H9 (cell line): ENCODE data around the gene TMEM242. TPM values are rescaled to one million over a fixed set of nuclear protein-coding genes. Genes with fewer than 3 reads are reported as not detected.
A peak's percentile ranks its signal among the peaks of the same experiment; 100 is the strongest.

Experiments
- DNase-seq: peaks from one replicate; pipeline ENCODE4 v3.0.0-alpha.2; 2017
- H2AFZ ChIP-seq: one replicate; pipeline ENCODE4 v1.6.1; 2013; ENCODE audit warnings: mild to moderate bottlenecking, low read length, control low read depth, moderate library complexity
- H2AK5ac ChIP-seq: 2 replicates; pipeline ENCODE4 v1.6.1; 2013; ENCODE audit warnings: low read length, control low read depth, mixed read lengths; ENCODE audit not compliant: insufficient read length
- H2BK120ac ChIP-seq: one replicate; pipeline ENCODE4 v1.6.1; 2013; ENCODE audit warnings: low read depth, mild to moderate bottlenecking, low read length, control low read depth, inconsistent platforms; ENCODE audit not compliant: poor library complexity, severe bottlenecking
- H2BK12ac ChIP-seq: 2 replicates; pipeline ENCODE4 v1.6.1; 2013; ENCODE audit warnings: low read length, control low read depth, mixed read lengths, low read depth; ENCODE audit not compliant: insufficient read length
- H2BK15ac ChIP-seq: 2 replicates; pipeline ENCODE4 v1.6.1; 2013; ENCODE audit warnings: low read depth, low read length, control low read depth
- H2BK20ac ChIP-seq: one replicate; pipeline ENCODE4 v1.6.1; 2013; ENCODE audit warnings: low read depth, mild to moderate bottlenecking, low read length, control low read depth, inconsistent platforms; ENCODE audit not compliant: poor library complexity, severe bottlenecking
- H2BK5ac ChIP-seq: 2 replicates; pipeline ENCODE4 v1.6.1; 2013; ENCODE audit warnings: low read length, control low read depth, mixed read lengths; ENCODE audit not compliant: insufficient read length
- H3K14ac ChIP-seq: 2 replicates; pipeline ENCODE4 v1.6.1; 2013; ENCODE audit warnings: low read length, control low read depth; ENCODE audit not compliant: insufficient read depth
- H3K18ac ChIP-seq: 2 replicates; pipeline ENCODE4 v1.6.1; 2013; ENCODE audit warnings: low read depth, mild to moderate bottlenecking, mixed read lengths, low read length, control low read depth; ENCODE audit not compliant: insufficient read length
- H3K23ac ChIP-seq: 2 replicates; pipeline ENCODE4 v1.6.1; 2013; ENCODE audit warnings: low read length, control low read depth, mixed read lengths, low read depth; ENCODE audit not compliant: insufficient read length
- H3K23me2 ChIP-seq: 2 replicates; pipeline ENCODE4 v1.6.1; 2013; ENCODE audit warnings: low read depth, mild to moderate bottlenecking, mixed read lengths, low read length, control low read depth; ENCODE audit not compliant: insufficient read length, poor library complexity, severe bottlenecking
- H3K27ac ChIP-seq: 2 replicates; pipeline ENCODE4 v1.5.1; 2013; ENCODE audit warnings: low read length, control low read depth, mixed read lengths, low read depth; ENCODE audit not compliant: insufficient read length
- H3K27me3 ChIP-seq: 2 replicates; pipeline ENCODE4 v1.6.1; 2013; ENCODE audit warnings: low read length, control low read depth, inconsistent platforms; ENCODE audit not compliant: insufficient read depth
- H3K4ac ChIP-seq: 2 replicates; pipeline ENCODE4 v1.6.1; 2013; ENCODE audit warnings: low read depth, mild to moderate bottlenecking, control low read depth, inconsistent platforms, low read length, moderate library complexity
- H3K4me1 ChIP-seq: 2 replicates; pipeline ENCODE4 v1.6.1; 2013; ENCODE audit warnings: low read length, control low read depth, inconsistent platforms; ENCODE audit not compliant: insufficient read depth
- H3K4me2 ChIP-seq: 2 replicates; pipeline ENCODE4 v1.6.1; 2013; ENCODE audit warnings: low read length, control low read depth, mixed read lengths; ENCODE audit not compliant: insufficient read length, insufficient read depth
- H3K56ac ChIP-seq: 2 replicates; pipeline ENCODE4 v1.6.1; 2013; ENCODE audit warnings: low read depth, mild to moderate bottlenecking, mixed read lengths, low read length, control low read depth; ENCODE audit not compliant: insufficient read length
- H3K79me1 ChIP-seq: 2 replicates; pipeline ENCODE4 v1.6.1; 2013; ENCODE audit warnings: low read depth, mild to moderate bottlenecking, moderate library complexity, low read length, control low read depth, inconsistent platforms; ENCODE audit not compliant: insufficient read depth, poor library complexity, severe bottlenecking
- H3K79me2 ChIP-seq: 2 replicates; pipeline ENCODE4 v1.6.1; 2013; ENCODE audit warnings: low read length, control low read depth, inconsistent platforms; ENCODE audit not compliant: insufficient read depth
- H3K9ac ChIP-seq: 2 replicates; pipeline ENCODE4 v1.6.1; 2013; ENCODE audit warnings: low read length, control low read depth, mixed read lengths; ENCODE audit not compliant: insufficient read length; ENCODE audit errors: extremely low read depth
- H3K9me3 ChIP-seq: one replicate; pipeline ENCODE4 v1.6.1; 2013; ENCODE audit warnings: low read depth, low read length, inconsistent platforms; ENCODE audit not compliant: control insufficient read depth
- H3T11ph ChIP-seq: one replicate; pipeline ENCODE4 v1.6.1; 2013; ENCODE audit warnings: mild to moderate bottlenecking, low read length, control low read depth, inconsistent platforms
- H4K20me1 ChIP-seq: one replicate; pipeline ENCODE4 v1.6.1; 2013; ENCODE audit not compliant: control insufficient read depth, insufficient read length, insufficient read depth
- H4K5ac ChIP-seq: 2 replicates; pipeline ENCODE4 v1.6.1; 2013; ENCODE audit warnings: low read depth, mild to moderate bottlenecking, mixed read lengths, low read length, control low read depth; ENCODE audit not compliant: insufficient read length
- H4K8ac ChIP-seq: replicated peaks from 2 replicates; pipeline ENCODE4 v1.6.1; 2013; ENCODE audit warnings: low read length, control low read depth, mixed read lengths, low read depth; ENCODE audit not compliant: insufficient read length
- H4K91ac ChIP-seq: 2 replicates; pipeline ENCODE4 v1.6.1; 2013; ENCODE audit warnings: low read depth, mild to moderate bottlenecking, moderate library complexity, mixed read lengths, low read length, control low read depth; ENCODE audit not compliant: insufficient read length
- H3K27ac Mint-ChIP-seq, 3 experiments: 2 replicates in 2 of 3; 3 replicates in 1 of 3; pipeline ENCODE4 v1.8.0; 2020 to 2021; ENCODE audit warnings: mixed read lengths in 3 of 3, mild to moderate bottlenecking in 1 of 3, moderate library complexity in 1 of 3
- H3K27me3 Mint-ChIP-seq: 2 replicates; pipeline ENCODE4 v1.8.0; 2021; ENCODE audit warnings: low read depth, mild to moderate bottlenecking, moderate library complexity, mixed read lengths
- H3K36me3 Mint-ChIP-seq, 3 experiments: 2 replicates in 2 of 3; 3 replicates in 1 of 3; pipeline ENCODE4 v1.8.0; 2020 to 2021; ENCODE audit warnings: low read depth in 3 of 3, mixed read lengths in 3 of 3; ENCODE audit not compliant: insufficient read depth in 1 of 3
- H3K4me1 Mint-ChIP-seq, 2 experiments: 2 replicates each; pipeline ENCODE4 v1.8.0; 2020; ENCODE audit warnings: mixed read lengths in 2 of 2
- H3K4me3 Mint-ChIP-seq, 2 experiments: 2 replicates in 1 of 2; 3 replicates in 1 of 2; pipeline ENCODE4 v1.8.0; 2020 to 2021; ENCODE audit warnings: mild to moderate bottlenecking in 2 of 2, mixed read lengths in 2 of 2, moderate library complexity in 1 of 2
- H3K9me3 Mint-ChIP-seq, 2 experiments: 2 replicates in 1 of 2; 3 replicates in 1 of 2; pipeline ENCODE4 v1.8.0; 2020; ENCODE audit warnings: mild to moderate bottlenecking in 2 of 2, mixed read lengths in 2 of 2, moderate library complexity in 1 of 2
- CTCF ChIP-seq: fragments of 200-600 bp; sonication (generic); conservative IDR thresholded peaks from 3 replicates; pipeline ENCODE4 v1.8.0; 2021; ENCODE audit warnings: antibody characterized with exemption, mild to moderate bottlenecking
- WGBS: extraction: QIAGEN DNeasy Blood & Tissue Kit; methylation state at CpG from one replicate; pipeline ENCODE4 v1.1.7; 2013; ENCODE audit warnings: missing lambda C conversion rate, low lambda C conversion rate, mixed read lengths; ENCODE audit not compliant: insufficient read length; ENCODE audit errors: extremely low coverage; 5-methylcytosine and 5-hydroxymethylcytosine counted together
- total RNA-seq: library from RNA; stranded (reverse); gene quantifications from 2 replicates; pipeline ENCODE4 v1.2.1, GENCODE V29; 2021

TMEM242 gene
- total RNA-seq, 1 experiment from 2014 or later: 10.5 TPM

DNA sequence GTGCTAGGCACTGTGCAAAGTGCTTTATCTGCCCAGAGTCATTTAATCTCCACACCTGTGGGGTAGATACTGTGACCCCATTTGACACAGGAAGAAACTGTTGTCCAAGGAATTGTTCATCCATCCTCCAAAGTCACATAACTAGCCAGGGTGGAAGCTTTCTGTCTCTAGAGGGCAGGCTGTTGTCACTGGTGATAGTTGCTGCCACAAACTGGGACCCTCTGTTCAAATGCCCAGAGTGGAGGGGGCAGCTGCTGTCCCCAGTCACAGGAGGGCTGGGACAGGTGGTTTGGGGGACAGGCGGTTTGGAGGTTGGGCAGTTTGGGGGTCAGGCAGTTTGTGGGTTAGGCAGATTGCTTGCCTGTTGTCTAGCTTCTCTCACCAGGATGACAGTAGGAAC lies 16.1 kb upstream of the TMEM242 start:
- H3K9ac ChIP-seq: no peak overlapping the region
- H3K9me3 ChIP-seq: no peaks in the 10 kb centered on the region
- no peak overlapping the region for H2AK5ac ChIP-seq
- no peak overlapping the region for H2BK12ac ChIP-seq
- no peak overlapping the region for H3K4me2 ChIP-seq
- H3K4me1 ChIP-seq: no peaks in the 10 kb centered on the region
- Mint-ChIP-seq H3K27me3 (peaks cover 4% of the 10 kb centered on the region; the same call in 1 of the 2 replicates), H3K36me3 (no peaks in the 10 kb centered on the region), H3K9me3 (no peaks in the 10 kb centered on the region), H3K4me3 (no peak overlapping the region), H3K27ac (no peak overlapping the region), H3K4me1 (no peaks in the 10 kb centered on the region)
- H3K79me2 ChIP-seq: no peaks in the 10 kb centered on the region
- no peak overlapping the region for H2BK5ac ChIP-seq
- H3K4ac ChIP-seq: no peak overlapping the region
- no CpG with 5 or more reads among the region's 1 CpG for WGBS
- no peak overlapping the region for H4K5ac ChIP-seq
- no peak overlapping the region for H3K18ac ChIP-seq
- no peak overlapping the region for H2BK15ac ChIP-seq
- no peaks in the 10 kb centered on the region for H4K20me1 ChIP-seq
- H3K23me2 ChIP-seq: no peaks in the 10 kb centered on the region
- no peak overlapping the region for H3T11ph ChIP-seq
- H2BK120ac ChIP-seq: no peak overlapping the region
- no peak overlapping the region for H3K14ac ChIP-seq
- no peaks in the 10 kb centered on the region for H3K27me3 ChIP-seq
- no peak overlapping the region for H3K27ac ChIP-seq
- H2AFZ ChIP-seq: no peak overlapping the region
- no peak overlapping the region for H3K23ac ChIP-seq
- no peak overlapping the region for H2BK20ac ChIP-seq
- H3K79me1 ChIP-seq: no peaks in the 10 kb centered on the region
- no peak overlapping the region for H3K56ac ChIP-seq
- no peak overlapping the region for H4K91ac ChIP-seq
- DNase-seq: peak; percentile 34
- no peak overlapping the region for H4K8ac ChIP-seq
- TF ChIP-seq CTCF: peak; percentile 40; the same call in 2 of the 3 replicates
